GM12878 (cell line): ENCODE results near the gene DCDC1.
A peak's percentile ranks its signal among the peaks of the same experiment; 100 is the strongest.

Experiments
- CBX3 ChIP-seq: fragments of 200-600 bp; sonication (generic); IDR thresholded peaks from 2 replicates; pipeline ENCODE4 v1.6.1; 2016; ENCODE audit warnings: low read depth, borderline replicate concordance
- CHD2 ChIP-seq: IDR thresholded peaks from 2 replicates; pipeline ENCODE4 v1.6.1; 2011; ENCODE audit warnings: low read depth, low read length, improper control_type of control experiment, borderline replicate concordance
- CTCF ChIP-seq, 3 experiments: IDR thresholded peaks in 2 of 3; conservative IDR thresholded peaks in 1 of 3; 2 replicates each; pipeline ENCODE4 v1.5.1; 2011; ENCODE audit warnings: low read depth in 3 of 3, low read length in 3 of 3, mild to moderate bottlenecking in 3 of 3, control low read depth in 2 of 3, moderate library complexity in 2 of 3, inconsistent platforms in 1 of 3, mixed read lengths in 1 of 3; ENCODE audit not compliant: control insufficient read depth in 2 of 3, insufficient read depth in 1 of 3; ENCODE audit errors: extremely low read depth in 1 of 3
- PAX5 ChIP-seq: IDR thresholded peaks from 2 replicates; pipeline ENCODE4 v1.6.1; 2011; ENCODE audit warnings: low read depth, low read length, borderline replicate concordance
- POLR2AphosphoS5 ChIP-seq: IDR thresholded peaks from 2 replicates; pipeline ENCODE4 v1.6.1; 2011; ENCODE audit warnings: mild to moderate bottlenecking, low read length, inconsistent platforms

GRCh38 chr11:30917859-30918478 is 451.6 kb downstream of the DCDC1 start:
- TF ChIP-seq PAX5 (no peak), POLR2AphosphoS5 (no peak), CHD2 (no peak), CTCF (IDR thresholded peaks at IDR 0.05 in 2 of 3, conservative IDR thresholded peaks at IDR 0.05 in 1 of 3; ENCODE audit: control insufficient read depth in 2 of 3, extremely low read depth in 1 of 3, insufficient read depth in 1 of 3, low read depth in 3 of 3, low read length in 3 of 3) (peak; percentile 44 to 66 (median 59); a peak in 5 of 6 replicates), CBX3 (no peak)
